H1 (cell line): ENCODE results near the gene RNF214. TPM values are rescaled to one million over a fixed set of nuclear protein-coding genes. Genes with fewer than 3 reads are reported as not detected.

ENCODE experiments used
- CTCF ChIA-PET: fragments of 300-600 bp; sonication (Branson Sonifier 250); formaldehyde crosslinking; loops from one replicate; lab custom pipeline; 2021; ENCODE audit not compliant: partially characterized antibody; lab: Charles Lee
- POLR2A ChIA-PET: fragments of 300-600 bp; sonication (Branson Sonifier 250); formaldehyde crosslinking; loops from one replicate; lab custom pipeline; 2021; ENCODE audit warnings: inconsistent platforms; ENCODE audit not compliant: partially characterized antibody; lab: Charles Lee
- DNase-seq, 2 experiments: peaks; one replicate each; pipeline versions ENCODE4 v3.0.0 to v3.0.0-alpha.2; 2010 to 2022; ENCODE audit warnings: low spot score in 2 of 2, low read depth in 1 of 2, mixed read lengths in 1 of 2
- FAIRE-seq: peaks from 2 replicates; lab custom pipeline; 2011; peaks lifted over from hg19 to GRCh38; lab: Jason Lieb, UNC
- H2AFZ ChIP-seq: 2 replicates; pipeline ENCODE4 v1.8.1; 2012; ENCODE audit warnings: low read length, inconsistent platforms
- H2AK5ac ChIP-seq: 2 replicates; pipeline ENCODE4 v1.6.1; 2013; ENCODE audit warnings: low read depth, low read length
- H2BK120ac ChIP-seq: replicated peaks from 2 replicates; pipeline ENCODE3; 2013; ENCODE audit warnings: low read depth, low read length, inconsistent platforms
- H2BK12ac ChIP-seq: 2 replicates; pipeline ENCODE4 v1.6.1; 2013; ENCODE audit warnings: low read depth, low read length
- H2BK15ac ChIP-seq: 2 replicates; pipeline ENCODE4 v1.6.1; 2013; ENCODE audit warnings: low read length
- H2BK20ac ChIP-seq: 2 replicates; pipeline ENCODE4 v1.6.1; 2013; ENCODE audit warnings: low read length
- H2BK5ac ChIP-seq: 2 replicates; pipeline ENCODE4 v1.6.1; 2013; ENCODE audit warnings: low read depth, low read length
- H3K14ac ChIP-seq: 2 replicates; pipeline ENCODE4 v1.6.1; 2013; ENCODE audit warnings: inconsistent platforms; ENCODE audit not compliant: insufficient read length
- H3K18ac ChIP-seq: 2 replicates; pipeline ENCODE4 v1.6.1; 2013; ENCODE audit warnings: low read length; ENCODE audit errors: extremely low read depth
- H3K23ac ChIP-seq: 2 replicates; pipeline ENCODE4 v1.6.1; 2013; ENCODE audit warnings: inconsistent platforms; ENCODE audit not compliant: insufficient read length
- H3K23me2 ChIP-seq: 2 replicates; pipeline ENCODE4 v1.6.1; 2013; ENCODE audit warnings: low read depth, low read length
- H3K27ac ChIP-seq: 2 replicates; pipeline ENCODE4 v1.6.1; 2011; ENCODE audit warnings: low read depth, low read length, inconsistent platforms
- H3K27me3 ChIP-seq, 4 experiments: replicated peaks in 1 of 4; 1 replicate in 1 of 4; 2 replicates in 3 of 4; pipeline versions ENCODE4 v1.6.1 to v1.8.1; 2011 to 2013; ENCODE audit warnings: low read length in 3 of 4, mild to moderate bottlenecking in 3 of 4, inconsistent platforms in 2 of 4, mixed read lengths in 2 of 4, moderate library complexity in 1 of 4; ENCODE audit not compliant: control insufficient read depth in 3 of 4, insufficient read depth in 3 of 4; ENCODE audit errors: extremely low read depth in 1 of 4
- H3K36me3 ChIP-seq, 4 experiments: 2 replicates each; pipeline versions ENCODE4 v1.6.1 to v1.8.1; 2011 to 2013; ENCODE audit warnings: mild to moderate bottlenecking in 4 of 4, low read length in 3 of 4, moderate library complexity in 2 of 4, control low read depth in 1 of 4, inconsistent platforms in 1 of 4; ENCODE audit not compliant: insufficient read depth in 4 of 4, control insufficient read depth in 2 of 4
- H3K4ac ChIP-seq: replicated peaks from 2 replicates; pipeline ENCODE3; 2013; ENCODE audit warnings: low read length, low read depth, mixed read lengths, inconsistent platforms; ENCODE audit not compliant: insufficient read length
- H3K4me1 ChIP-seq, 4 experiments: replicated peaks in 1 of 4; 1 replicate in 1 of 4; 2 replicates in 3 of 4; pipeline versions ENCODE4 v1.6.1 to v1.8.1; 2011 to 2013; ENCODE audit warnings: low read length in 3 of 4, inconsistent platforms in 2 of 4, mixed read lengths in 1 of 4; ENCODE audit not compliant: insufficient read depth in 4 of 4, control insufficient read depth in 3 of 4
- H3K4me2 ChIP-seq, 2 experiments: 2 replicates each; pipeline versions ENCODE4 v1.6.1 to v1.8.1; 2011 to 2013; ENCODE audit warnings: low read depth in 2 of 2, low read length in 2 of 2, control low read depth in 1 of 2, inconsistent platforms in 1 of 2, mild to moderate bottlenecking in 1 of 2; ENCODE audit not compliant: insufficient read depth in 1 of 2
- H3K4me3 ChIP-seq, 4 experiments: fragments of 200-600, 300-600 bp in 1 of 4; sonication (generic), shearing (Covaris generic), sonication (Bioruptor Twin) in 1 of 4; 2 replicates each; pipeline versions ENCODE4 v1.5.1 to v1.8.1; 2011 to 2016; ENCODE audit warnings: low read length in 4 of 4, low read depth in 3 of 4, control low read depth in 2 of 4, inconsistent platforms in 2 of 4, mild to moderate bottlenecking in 2 of 4, mixed read lengths in 1 of 4, moderate library complexity in 1 of 4; ENCODE audit not compliant: insufficient read depth in 2 of 4; ENCODE audit errors: extremely low read depth in 1 of 4
- H3K56ac ChIP-seq: replicated peaks from 2 replicates; pipeline ENCODE3; 2013; ENCODE audit warnings: low read depth, mild to moderate bottlenecking, mixed read lengths, low read length, inconsistent platforms; ENCODE audit not compliant: insufficient read length
- H3K79me1 ChIP-seq: 2 replicates; pipeline ENCODE4 v1.6.1; 2013; ENCODE audit warnings: low read depth, low read length, control low read depth
- H3K79me2 ChIP-seq, 2 experiments: 2 replicates each; pipeline versions ENCODE4 v1.6.1 to v1.8.1; 2012 to 2013; ENCODE audit warnings: low read length in 2 of 2, mild to moderate bottlenecking in 2 of 2, inconsistent platforms in 1 of 2; ENCODE audit not compliant: insufficient read depth in 2 of 2, control insufficient read depth in 1 of 2
- H3K9ac ChIP-seq, 4 experiments: replicated peaks in 1 of 4; 1 replicate in 1 of 4; 2 replicates in 3 of 4; pipeline versions ENCODE4 v1.6.1 to v1.8.1; 2011 to 2013; ENCODE audit warnings: low read depth in 3 of 4, low read length in 3 of 4, control low read depth in 2 of 4, mild to moderate bottlenecking in 2 of 4, moderate library complexity in 2 of 4, inconsistent platforms in 1 of 4; ENCODE audit errors: extremely low read depth in 1 of 4
- H3K9me3 ChIP-seq, 2 experiments: 2 replicates each; pipeline versions ENCODE4 v1.6.1 to v1.8.1; 2012 to 2013; ENCODE audit warnings: mild to moderate bottlenecking in 2 of 2, moderate library complexity in 2 of 2, control low read depth in 1 of 2, inconsistent platforms in 1 of 2, low read depth in 1 of 2, low read length in 1 of 2, mixed read lengths in 1 of 2; ENCODE audit not compliant: insufficient read depth in 2 of 2
- H4K20me1 ChIP-seq, 2 experiments: replicated peaks in 1 of 2; 2 replicates each; pipeline versions ENCODE3 to v1.8.1; 2011 to 2013; ENCODE audit warnings: inconsistent platforms in 2 of 2, low read length in 2 of 2, mild to moderate bottlenecking in 1 of 2; ENCODE audit not compliant: insufficient read depth in 2 of 2, control insufficient read depth in 1 of 2
- H4K5ac ChIP-seq: 2 replicates; pipeline ENCODE4 v1.6.1; 2013; ENCODE audit warnings: low read length, low read depth, mixed read lengths, inconsistent platforms; ENCODE audit not compliant: insufficient read length
- H4K8ac ChIP-seq: 2 replicates; pipeline ENCODE4 v1.8.0; 2013; ENCODE audit warnings: mild to moderate bottlenecking, moderate library complexity, low read length, inconsistent platforms; ENCODE audit not compliant: insufficient read depth; ENCODE audit errors: extremely low read depth
- H4K91ac ChIP-seq: replicated peaks from 2 replicates; pipeline ENCODE3; 2013; ENCODE audit warnings: low read length, mixed read lengths, inconsistent platforms; ENCODE audit not compliant: insufficient read length
- CHD1 ChIP-seq: IDR thresholded peaks from 2 replicates; pipeline ENCODE4 v1.6.1; 2012; ENCODE audit warnings: low read depth, low read length, improper control_type of control experiment
- CTBP2 ChIP-seq: IDR thresholded peaks from 2 replicates; pipeline ENCODE4 v1.7.0; 2011; ENCODE audit warnings: borderline replicate concordance, mild to moderate bottlenecking, moderate library complexity, mixed read lengths, low read length; ENCODE audit not compliant: insufficient read depth, insufficient read length
- EGR1 ChIP-seq: IDR thresholded peaks from 2 replicates; pipeline ENCODE4 v1.6.1; 2011; ENCODE audit warnings: low read depth, low read length, borderline replicate concordance
- GABPA ChIP-seq: IDR thresholded peaks from 2 replicates; pipeline ENCODE4 v1.6.1; 2011; ENCODE audit warnings: mild to moderate bottlenecking, low read length, moderate library complexity, borderline replicate concordance; ENCODE audit not compliant: insufficient read depth
- KDM5A ChIP-seq: fragments of 200-600 bp; IDR thresholded peaks from 2 replicates; pipeline ENCODE4 v1.7.1; 2012; ENCODE audit warnings: mild to moderate bottlenecking, low read length, inconsistent platforms, mixed read lengths
- MAFK ChIP-seq: IDR thresholded peaks from 2 replicates; pipeline ENCODE4 v1.6.1; 2012; ENCODE audit warnings: low read depth, mild to moderate bottlenecking, improper control_type of control experiment, low read length
- PHF8 ChIP-seq: fragments of 200-600 bp; sonication (generic); conservative IDR thresholded peaks from 2 replicates; pipeline ENCODE4 v1.7.1; 2012; ENCODE audit warnings: low read depth, mild to moderate bottlenecking, inconsistent platforms, low read length, moderate library complexity
- POU5F1 ChIP-seq: IDR thresholded peaks from 2 replicates; pipeline ENCODE4 v1.6.1; 2011; ENCODE audit warnings: low read depth, mild to moderate bottlenecking, low read length, moderate library complexity
- SRF ChIP-seq: IDR thresholded peaks from 2 replicates; pipeline ENCODE4 v1.6.1; 2011; ENCODE audit warnings: mild to moderate bottlenecking, low read depth, low read length, moderate library complexity
- TAF1 ChIP-seq: IDR thresholded peaks from 2 replicates; pipeline ENCODE4 v1.6.1; 2011; ENCODE audit warnings: mild to moderate bottlenecking, low read depth, low read length
- WGBS, 2 experiments: shearing (Covaris generic) in 1 of 2; methylation state at CpG; one replicate each; pipeline versions ENCODE4 v1.1.6 to v1.1.7; 2013 to 2015; ENCODE audit warnings: low lambda C conversion rate in 2 of 2, mixed read lengths in 2 of 2, inconsistent platforms in 1 of 2, low coverage in 1 of 2, missing lambda C conversion rate in 1 of 2; ENCODE audit not compliant: insufficient replicate concordance in 2 of 2, insufficient coverage in 1 of 2, insufficient read length in 1 of 2; ENCODE audit errors: extremely low coverage in 1 of 2, missing lambda C conversion rate in 1 of 2; 5-methylcytosine and 5-hydroxymethylcytosine counted together
- polyA plus RNA-seq, 7 experiments: library from polyadenylated mRNA; depleted of rRNA in 3 of 7; stranded (reverse) in 5 of 7; unstranded in 2 of 7; fragments of >200 nt in 5 of 7; fragments of 200-250 nt in 2 of 7; gene quantifications; 1 replicate in 5 of 7; 2 replicates in 1 of 7; 4 replicates in 1 of 7; pipeline versions ENCODE4 v1.2.1 to v1.2.3, GENCODE V29; 2011 to 2013; ENCODE audit warnings: missing spikeins in 2 of 7, mixed read lengths in 2 of 7
- total RNA-seq: library from RNA; stranded (reverse); fragmentation: NEBNext Ultra II Directional; extraction: Animal tissue kit (Norgen Biotek cat#: 25700); gene quantifications from 2 replicates; pipeline ENCODE4 v1.2.1, GENCODE V29; 2021

RNF214 gene
- total and polyA plus RNA-seq, 2 of the 8 experiments (the other 6 are each of a cell fraction or from before 2014, with no cell fraction given): 34.9 to 35.6 TPM

GRCh38 chr11:117223741-117224689 is 8.5 kb upstream of the RNF214 start:
- Histone ChIP-seq H3K9me3 (no peaks in the 10 kb centered on the region), H3K23ac (no peak overlapping the region), H3K18ac (no peak overlapping the region), H3K4me3 (no peak overlapping the region), H4K20me1 (peaks cover 2 to 3% of the 10 kb centered on the region in 2 experiments), H3K79me2 (no peaks in the 10 kb centered on the region), H2BK120ac (no peak overlapping the region), H3K79me1 (no peaks in the 10 kb centered on the region), H4K8ac (no peak overlapping the region), H3K27me3 (no peaks in the 10 kb centered on the region), H4K5ac (no peak overlapping the region), H2AK5ac (no peak overlapping the region), H3K14ac (no peak overlapping the region), H2BK20ac (no peak overlapping the region), H3K36me3 (peaks cover 11 to 30% (median 16%) of the 10 kb centered on the region in 4 experiments; a peak in 6 of 8 replicates), H3K4me1 (no peaks in the 10 kb centered on the region), H3K27ac (no peak overlapping the region), H4K91ac (no peak overlapping the region), H3K23me2 (no peaks in the 10 kb centered on the region), H2BK15ac (no peak overlapping the region), H2AFZ (no peak overlapping the region), H3K4ac (no peak overlapping the region), H3K4me2 (no peak overlapping the region), H3K9ac (no peak overlapping the region), H3K56ac (no peak overlapping the region), H2BK5ac (no peak overlapping the region), H2BK12ac (no peak overlapping the region)
- CTCF ChIA-PET: interaction anchor here (0.6 to 25.0 kb wide), 6 partner anchors 7 to 576 kb away, joined by 3 to 449 read pairs (median 48); partner anchors contain the start of genes SIDT2 and TAGLN
- FAIRE-seq (no peak), DNase-seq (no peak)
- WGBS, 2 experiments: 86% methylated on average over 17 of the region's 17 CpGs; no CpG with 5 or more reads in 1 of the 2 experiments
- POLR2A ChIA-PET: interaction anchor here (0.8 to 2.3 kb wide), 5 partner anchors 10 to 44 kb away, joined by 3 to 6 read pairs (median 4); partner anchors contain the start of gene TAGLN
- TF ChIP-seq CHD1 (no peak), MAFK (no peak), PHF8 (no peak), KDM5A (no peak), SRF (no peak), GABPA (no peak), CTBP2 (no peak), EGR1 (no peak), TAF1 (no peak), POU5F1 (no peak)
